Uterus (tissue), 2 donors: Measurements from ENCODE around the gene RSPH6A.

Experiments
- POLR2A ChIP-seq, 2 donors: fragments of 450-650 bp; IDR thresholded peaks; one replicate each; pipeline ENCODE4 v1.6.1; 2016; ENCODE audit warnings: antibody characterized with exemption in 2 of 2, mild to moderate bottlenecking in 1 of 2, moderate library complexity in 1 of 2
- TF ChIP-seq, protein P1 (sequence below), 4 experiments: fragments of 200-600 bp in 2 of 4; fragments of 450-650 bp in 2 of 4; sonication (generic) in 2 of 4; IDR thresholded peaks; one replicate each; pipeline ENCODE4 v1.5.1; 2016 to 2019; ENCODE audit warnings: antibody characterized with exemption in 4 of 4, mild to moderate bottlenecking in 2 of 4, moderate library complexity in 1 of 4

DNA sequence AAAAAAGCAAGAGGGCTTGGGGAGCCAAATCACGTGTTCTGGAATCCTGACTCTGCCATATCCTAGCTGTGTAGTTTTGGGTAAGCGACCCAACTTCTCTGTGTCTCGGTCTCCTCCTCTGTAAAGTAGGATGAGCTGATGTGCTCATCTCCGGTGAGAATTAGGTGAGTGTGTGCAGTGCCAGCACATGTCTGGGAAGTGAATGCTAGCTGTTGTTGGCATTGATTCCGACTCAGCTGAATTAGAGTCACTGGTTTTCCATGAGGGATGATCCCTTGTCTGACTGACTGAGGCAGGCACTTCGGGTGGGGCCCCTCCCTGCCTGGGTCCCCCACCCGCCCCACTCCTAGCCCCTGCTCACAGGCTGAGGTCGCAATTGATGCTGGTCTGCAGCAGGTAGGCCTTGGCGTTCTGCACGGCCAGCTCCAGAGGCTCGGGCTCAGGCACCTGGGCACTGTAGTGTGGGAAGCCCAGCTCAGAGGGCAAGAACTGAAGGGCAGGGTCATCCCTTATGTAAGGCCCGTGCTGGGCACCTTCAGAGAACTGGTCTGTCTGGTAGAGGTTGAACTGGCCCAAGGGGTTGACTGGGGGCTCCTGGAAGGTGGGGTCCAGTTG, 835 bp downstream of the RSPH6A start:
- TF ChIP-seq, protein P1, sequence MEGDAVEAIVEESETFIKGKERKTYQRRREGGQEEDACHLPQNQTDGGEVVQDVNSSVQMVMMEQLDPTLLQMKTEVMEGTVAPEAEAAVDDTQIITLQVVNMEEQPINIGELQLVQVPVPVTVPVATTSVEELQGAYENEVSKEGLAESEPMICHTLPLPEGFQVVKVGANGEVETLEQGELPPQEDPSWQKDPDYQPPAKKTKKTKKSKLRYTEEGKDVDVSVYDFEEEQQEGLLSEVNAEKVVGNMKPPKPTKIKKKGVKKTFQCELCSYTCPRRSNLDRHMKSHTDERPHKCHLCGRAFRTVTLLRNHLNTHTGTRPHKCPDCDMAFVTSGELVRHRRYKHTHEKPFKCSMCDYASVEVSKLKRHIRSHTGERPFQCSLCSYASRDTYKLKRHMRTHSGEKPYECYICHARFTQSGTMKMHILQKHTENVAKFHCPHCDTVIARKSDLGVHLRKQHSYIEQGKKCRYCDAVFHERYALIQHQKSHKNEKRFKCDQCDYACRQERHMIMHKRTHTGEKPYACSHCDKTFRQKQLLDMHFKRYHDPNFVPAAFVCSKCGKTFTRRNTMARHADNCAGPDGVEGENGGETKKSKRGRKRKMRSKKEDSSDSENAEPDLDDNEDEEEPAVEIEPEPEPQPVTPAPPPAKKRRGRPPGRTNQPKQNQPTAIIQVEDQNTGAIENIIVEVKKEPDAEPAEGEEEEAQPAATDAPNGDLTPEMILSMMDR (IDR thresholded peaks at IDR 0.05): no peak
- no peak for TF ChIP-seq POLR2A (IDR thresholded peaks at IDR 0.05)
